Measurements from ENCODE around the gene UST. TPM values are rescaled to one million over a fixed set of nuclear protein-coding genes. Genes with fewer than 3 reads are reported as not detected.
"Not testable (repeated sequence)": the region's sequence is repeated elsewhere in the genome, so short reads cannot be mapped to it uniquely, and the experiment has no call there.

UST gene
- total RNA-seq, 2 experiments from 2014 or later, result 1.4 to 4.1 TPM

- no peaks in the 10 kb centered on the region for H3K9me3 ChIP-seq (ENCODE audit: low read length)
- H3K4me1 ChIP-seq (ENCODE audit: insufficient read depth, low read length, poor library complexity, severe bottlenecking), result no peaks in the 10 kb centered on the region
- no peak overlapping the region for H3K27ac ChIP-seq (ENCODE audit: low read depth, low read length, poor library complexity, severe bottlenecking)
- no peaks in the 10 kb centered on the region for H3K79me2 ChIP-seq (ENCODE audit: insufficient read depth, low read depth, low read length)
- H2AFZ ChIP-seq (ENCODE audit: low read length), result no peak overlapping the region
- no peak overlapping the region for H3K4me3 ChIP-seq (ENCODE audit: low read depth, low read length, poor library complexity, severe bottlenecking)
- intact Hi-C loops (cut with micrococcal nuclease; ENCODE audit: unreplicated experiment), result no loop called here
- H3K4me2 ChIP-seq (ENCODE audit: low read length), result no peak overlapping the region
- TF ChIP-seq CTCF (conservative IDR thresholded peaks at IDR 0.05; ENCODE audit: low read length), result no peak
- TF ChIP-seq EZH2phosphoT487 (IDR thresholded peaks at IDR 0.05; ENCODE audit: borderline replicate concordance, low read depth, low read length), result no peak
- ChIA-PET POLR2A (no interaction called here), CTCF (ENCODE audit: unreplicated experiment) (no interaction called here)
- no peaks in the 10 kb centered on the region for H4K20me1 ChIP-seq (ENCODE audit: insufficient read depth, low read length)
- DNase-seq (ENCODE audit: low spot score), result no peak
- BruUV-seq (replicated peaks), result no TSS peak
- no peaks in the 10 kb centered on the region for H3K9me2 ChIP-seq (ENCODE audit: insufficient read depth, low read length)
- no peaks in the 10 kb centered on the region for H3K36me3 ChIP-seq (ENCODE audit: insufficient read depth, low read length)
These were observed 111.1 kb downstream of the UST start for GRCh38 chr6:148857798-148858390.

GRCh38 chr6:148864132-148864531 lies 117.3 kb downstream of the UST start:
- H3K4me2 ChIP-seq (ENCODE audit: low read length); CTCF ChIA-PET (ENCODE audit: unreplicated experiment); H3K4me1 ChIP-seq (ENCODE audit: insufficient read depth, low read length, poor library complexity, severe bottlenecking); H3K27ac ChIP-seq (ENCODE audit: low read depth, low read length, poor library complexity, severe bottlenecking); DNase-seq (ENCODE audit: low spot score); H3K4me3 ChIP-seq (ENCODE audit: low read depth, low read length, poor library complexity, severe bottlenecking); POLR2A ChIA-PET; H3K9me2 ChIP-seq (ENCODE audit: insufficient read depth, low read length); H3K9me3 ChIP-seq (ENCODE audit: low read length); H3K79me2 ChIP-seq (ENCODE audit: insufficient read depth, low read depth, low read length); H2AFZ ChIP-seq (ENCODE audit: low read length); intact Hi-C loops (cut with micrococcal nuclease; ENCODE audit: unreplicated experiment); H4K20me1 ChIP-seq (ENCODE audit: insufficient read depth, low read length); H3K36me3 ChIP-seq (ENCODE audit: insufficient read depth, low read length); BruUV-seq (replicated peaks): not testable (repeated sequence)

- no peaks in the 10 kb centered on the region for H3K9me2 ChIP-seq (ENCODE audit: insufficient read depth, low read length)
- POLR2A ChIA-PET, result interaction anchor here (0.5 to 1.2 kb wide), 2 partner anchors 32 to 1873 kb away, joined by 3 to 4 read pairs; no protein-coding TSS in a partner anchor
- no peak for DNase-seq (ENCODE audit: low spot score)
- no peak overlapping the region for H2AFZ ChIP-seq (ENCODE audit: low read length)
- CTCF ChIA-PET (ENCODE audit: unreplicated experiment), result no interaction called here
- no peaks in the 10 kb centered on the region for H3K79me2 ChIP-seq (ENCODE audit: insufficient read depth, low read depth, low read length)
- no peak overlapping the region for H3K27ac ChIP-seq (ENCODE audit: low read depth, low read length, poor library complexity, severe bottlenecking)
- no peak overlapping the region for H3K4me3 ChIP-seq (ENCODE audit: low read depth, low read length, poor library complexity, severe bottlenecking)
- TF ChIP-seq EZH2phosphoT487 (IDR thresholded peaks at IDR 0.05; ENCODE audit: borderline replicate concordance, low read depth, low read length), result no peak
- TF ChIP-seq CTCF (conservative IDR thresholded peaks at IDR 0.05; ENCODE audit: low read length), result no peak
- no peaks in the 10 kb centered on the region for H3K9me3 ChIP-seq (ENCODE audit: low read length)
- H4K20me1 ChIP-seq (ENCODE audit: insufficient read depth, low read length), result no peaks in the 10 kb centered on the region
- H3K4me2 ChIP-seq (ENCODE audit: low read length), result no peak overlapping the region
- H3K4me1 ChIP-seq (ENCODE audit: insufficient read depth, low read length, poor library complexity, severe bottlenecking), result peaks cover 5% of the 10 kb centered on the region
- no peaks in the 10 kb centered on the region for H3K36me3 ChIP-seq (ENCODE audit: insufficient read depth, low read length)
- BruUV-seq (replicated peaks), result no TSS peak
- intact Hi-C loops (cut with micrococcal nuclease; ENCODE audit: unreplicated experiment), result no loop called here
These were observed 118.1 kb downstream of the UST start for GRCh38 chr6:148864941-148865340.

All from OCI-LY7 (cell line).